GM12873 (cell line): ENCODE data around the gene RANBP3L.

ENCODE experiments used
- TF ChIP-seq, protein P1 (sequence below): IDR thresholded peaks from 2 replicates; pipeline ENCODE4 v1.5.1; 2012; ENCODE audit warnings: low read depth, mild to moderate bottlenecking, moderate library complexity, low read length, control low read depth; ENCODE audit not compliant: insufficient read depth; ENCODE audit errors: missing control alignments

RANBP3L gene

GRCh38 chr5:36208786-36209185 is 92.9 kb downstream of the RANBP3L start:
- TF ChIP-seq, protein P1, sequence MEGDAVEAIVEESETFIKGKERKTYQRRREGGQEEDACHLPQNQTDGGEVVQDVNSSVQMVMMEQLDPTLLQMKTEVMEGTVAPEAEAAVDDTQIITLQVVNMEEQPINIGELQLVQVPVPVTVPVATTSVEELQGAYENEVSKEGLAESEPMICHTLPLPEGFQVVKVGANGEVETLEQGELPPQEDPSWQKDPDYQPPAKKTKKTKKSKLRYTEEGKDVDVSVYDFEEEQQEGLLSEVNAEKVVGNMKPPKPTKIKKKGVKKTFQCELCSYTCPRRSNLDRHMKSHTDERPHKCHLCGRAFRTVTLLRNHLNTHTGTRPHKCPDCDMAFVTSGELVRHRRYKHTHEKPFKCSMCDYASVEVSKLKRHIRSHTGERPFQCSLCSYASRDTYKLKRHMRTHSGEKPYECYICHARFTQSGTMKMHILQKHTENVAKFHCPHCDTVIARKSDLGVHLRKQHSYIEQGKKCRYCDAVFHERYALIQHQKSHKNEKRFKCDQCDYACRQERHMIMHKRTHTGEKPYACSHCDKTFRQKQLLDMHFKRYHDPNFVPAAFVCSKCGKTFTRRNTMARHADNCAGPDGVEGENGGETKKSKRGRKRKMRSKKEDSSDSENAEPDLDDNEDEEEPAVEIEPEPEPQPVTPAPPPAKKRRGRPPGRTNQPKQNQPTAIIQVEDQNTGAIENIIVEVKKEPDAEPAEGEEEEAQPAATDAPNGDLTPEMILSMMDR = no peak

DNA sequence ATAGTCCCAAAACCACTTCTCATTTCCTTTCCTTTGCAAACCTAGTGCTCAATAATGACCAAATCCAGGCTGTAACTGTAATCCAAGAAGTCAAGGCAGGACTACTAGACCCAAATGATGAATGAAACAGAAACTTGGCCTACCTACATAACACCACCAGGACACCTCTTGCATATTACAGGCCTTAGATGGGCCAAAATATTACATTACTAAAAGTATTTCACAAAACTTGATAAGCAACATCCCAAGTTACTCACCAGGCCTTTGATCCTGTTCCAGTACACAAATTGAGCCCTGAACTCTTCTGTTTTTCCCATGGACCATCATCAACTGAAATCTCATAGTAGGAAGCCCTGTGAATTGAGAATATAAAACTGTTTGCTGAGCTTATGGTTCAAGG is 94.8 kb downstream of the RANBP3L start:
- TF ChIP-seq, protein P1 = no peak

GRCh38 chr5:36205329-36205728 is 96.4 kb downstream of the RANBP3L start:
- TF ChIP-seq, protein P1 = no peak

GRCh38 chr5:36202521-36202961 is 99.2 kb downstream of the RANBP3L start:
- TF ChIP-seq, protein P1 = no peak

- TF ChIP-seq, protein P1 = no peak
Observed at GRCh38 chr5:36200513-36200912, 101.2 kb downstream of the RANBP3L start.

GRCh38 chr5:36199620-36200019 is 102.1 kb downstream of the RANBP3L start:
- TF ChIP-seq, protein P1 = no peak
